Gastroesophageal sphincter (tissue), 3 donors: ENCODE measurements around the gene SLC35F5.

Source experiments
- EP300 ChIP-seq: sonication (generic); formaldehyde crosslinking; IDR thresholded peaks from one replicate; pipeline ENCODE4 v1.6.1; 2017; ENCODE audit warnings: antibody characterized with exemption, mild to moderate bottlenecking
- POLR2A ChIP-seq, 2 donors: fragments of 450-650 bp; IDR thresholded peaks; one replicate each; pipeline ENCODE4 v1.6.1; 2017; ENCODE audit warnings: antibody characterized with exemption in 2 of 2, mild to moderate bottlenecking in 2 of 2, moderate library complexity in 1 of 2
- POLR2AphosphoS5 ChIP-seq: sonication (generic); formaldehyde crosslinking; IDR thresholded peaks from one replicate; pipeline ENCODE4 v1.6.1; 2017; ENCODE audit warnings: antibody characterized with exemption
- TF ChIP-seq, protein P1 (sequence below), 4 experiments: fragments of 200-600 bp in 2 of 4; fragments of 450-650 bp in 2 of 4; sonication (generic) in 1 of 4; IDR thresholded peaks; one replicate each; pipeline ENCODE4 v1.5.1; 2017 to 2019; ENCODE audit warnings: antibody characterized with exemption in 4 of 4, mild to moderate bottlenecking in 2 of 4, moderate library complexity in 2 of 4

GRCh38 chr2:113697516-113697915 is 58.9 kb downstream of the SLC35F5 start:
- TF ChIP-seq, protein P1, sequence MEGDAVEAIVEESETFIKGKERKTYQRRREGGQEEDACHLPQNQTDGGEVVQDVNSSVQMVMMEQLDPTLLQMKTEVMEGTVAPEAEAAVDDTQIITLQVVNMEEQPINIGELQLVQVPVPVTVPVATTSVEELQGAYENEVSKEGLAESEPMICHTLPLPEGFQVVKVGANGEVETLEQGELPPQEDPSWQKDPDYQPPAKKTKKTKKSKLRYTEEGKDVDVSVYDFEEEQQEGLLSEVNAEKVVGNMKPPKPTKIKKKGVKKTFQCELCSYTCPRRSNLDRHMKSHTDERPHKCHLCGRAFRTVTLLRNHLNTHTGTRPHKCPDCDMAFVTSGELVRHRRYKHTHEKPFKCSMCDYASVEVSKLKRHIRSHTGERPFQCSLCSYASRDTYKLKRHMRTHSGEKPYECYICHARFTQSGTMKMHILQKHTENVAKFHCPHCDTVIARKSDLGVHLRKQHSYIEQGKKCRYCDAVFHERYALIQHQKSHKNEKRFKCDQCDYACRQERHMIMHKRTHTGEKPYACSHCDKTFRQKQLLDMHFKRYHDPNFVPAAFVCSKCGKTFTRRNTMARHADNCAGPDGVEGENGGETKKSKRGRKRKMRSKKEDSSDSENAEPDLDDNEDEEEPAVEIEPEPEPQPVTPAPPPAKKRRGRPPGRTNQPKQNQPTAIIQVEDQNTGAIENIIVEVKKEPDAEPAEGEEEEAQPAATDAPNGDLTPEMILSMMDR (IDR thresholded peaks at IDR 0.05), result no peak
- TF ChIP-seq POLR2AphosphoS5 (no peak), POLR2A (IDR thresholded peaks at IDR 0.05) (no peak), EP300 (no peak)
